Loucy (cell line): ENCODE results near the gene GNA14.

ENCODE experiments used
- H2AFZ ChIP-seq: fragments of 200-600 bp; sonication (generic); 2 replicates; pipeline ENCODE4 v1.6.0; 2016; ENCODE audit warnings: antibody characterized with exemption, mild to moderate bottlenecking, low read length, moderate library complexity
- H3F3A ChIP-seq: fragments of 200-600 bp; 2 replicates; pipeline ENCODE4 v1.6.0; 2016; ENCODE audit warnings: antibody characterized with exemption, low read depth, mild to moderate bottlenecking
- H3K27me3 ChIP-seq: fragments of 200-600 bp; sonication (generic); 2 replicates; pipeline ENCODE4 v1.6.1; 2014; ENCODE audit warnings: low read length, mild to moderate bottlenecking; ENCODE audit not compliant: insufficient read depth, poor library complexity, severe bottlenecking
- H3K36me3 ChIP-seq: fragments of 200-600 bp; sonication (generic); 2 replicates; pipeline ENCODE4 v1.6.1; 2016; ENCODE audit warnings: low read length; ENCODE audit not compliant: insufficient read depth
- H3K4me1 ChIP-seq: fragments of 200-600 bp; sonication (generic); 2 replicates; pipeline ENCODE4 v1.5.1; 2014; ENCODE audit warnings: low read length, mild to moderate bottlenecking; ENCODE audit not compliant: insufficient read depth, poor library complexity, severe bottlenecking
- H3K4me2 ChIP-seq: fragments of 200-600 bp; sonication (generic); 2 replicates; pipeline ENCODE4 v1.6.0; 2014; ENCODE audit warnings: antibody characterized with exemption, low read length, low read depth, mild to moderate bottlenecking; ENCODE audit not compliant: poor library complexity, severe bottlenecking
- H3K4me3 ChIP-seq: fragments of 200-600 bp; sonication (generic); 2 replicates; pipeline ENCODE4 v1.5.1; 2014; ENCODE audit warnings: low read length, mild to moderate bottlenecking, mixed read lengths; ENCODE audit not compliant: poor library complexity, severe bottlenecking
- H3K79me2 ChIP-seq: fragments of 200-600 bp; sonication (generic); 2 replicates; pipeline ENCODE4 v1.6.1; 2014; ENCODE audit warnings: low read length; ENCODE audit not compliant: insufficient read depth
- H3K9ac ChIP-seq: fragments of 200-600 bp; sonication (generic); 2 replicates; pipeline ENCODE4 v1.6.0; 2014; ENCODE audit warnings: mild to moderate bottlenecking, low read depth, low read length, moderate library complexity; ENCODE audit not compliant: poor library complexity, severe bottlenecking
- H3K9me2 ChIP-seq: fragments of 200-600 bp; sonication (generic); replicated peaks from 2 replicates; pipeline ENCODE4 v1.6.1; 2016; ENCODE audit warnings: low read depth, low read length, mixed read lengths
- H3K9me3 ChIP-seq: fragments of 200-600 bp; sonication (generic); 2 replicates; pipeline ENCODE4 v1.6.1; 2014; ENCODE audit warnings: mild to moderate bottlenecking, antibody characterized with exemption, low read length, low read depth; ENCODE audit not compliant: insufficient read depth
- H4K20me1 ChIP-seq: fragments of 200-600 bp; sonication (generic); 2 replicates; pipeline ENCODE4 v1.6.0; 2014; ENCODE audit warnings: antibody characterized with exemption, low read length, mild to moderate bottlenecking; ENCODE audit not compliant: insufficient read depth, poor library complexity, severe bottlenecking
- CTCF ChIP-seq: fragments of 200-600 bp; sonication (generic); conservative IDR thresholded peaks from 2 replicates; pipeline ENCODE4 v1.5.1; 2014; ENCODE audit warnings: mild to moderate bottlenecking, antibody characterized with exemption, low read length
- EZH2phosphoT487 ChIP-seq: fragments of 200-600 bp; IDR thresholded peaks from 2 replicates; pipeline ENCODE4 v1.6.1; 2018; ENCODE audit warnings: antibody characterized with exemption, mild to moderate bottlenecking, moderate library complexity, borderline replicate concordance

Gene GNA14

GRCh38 chr9:77471572-77471971, 176.6 kb downstream of the GNA14 start:
- H3K4me2 ChIP-seq: no peak overlapping the region
- no peak overlapping the region for H3K9ac ChIP-seq
- H3K4me3 ChIP-seq: no peak overlapping the region
- no peaks in the 10 kb centered on the region for H3K27me3 ChIP-seq
- peaks cover 10% of the 10 kb centered on the region for H3K4me1 ChIP-seq
- H3K36me3 ChIP-seq: no peaks in the 10 kb centered on the region
- H3F3A ChIP-seq: no peaks in the 10 kb centered on the region
- no peaks in the 10 kb centered on the region for H3K9me2 ChIP-seq
- no peak overlapping the region for H2AFZ ChIP-seq
- H3K9me3 ChIP-seq: no peaks in the 10 kb centered on the region
- H4K20me1 ChIP-seq: no peaks in the 10 kb centered on the region
- TF ChIP-seq CTCF (no peak), EZH2phosphoT487 (no peak)
- H3K79me2 ChIP-seq: no peaks in the 10 kb centered on the region

- Histone ChIP-seq H3K79me2 (no peaks in the 10 kb centered on the region), H3K36me3 (no peaks in the 10 kb centered on the region), H3K4me3 (no peak overlapping the region), H2AFZ (no peak overlapping the region), H3K27me3 (no peaks in the 10 kb centered on the region), H3K9me2 (no peaks in the 10 kb centered on the region), H3K9ac (no peak overlapping the region), H4K20me1 (no peaks in the 10 kb centered on the region), H3F3A (no peaks in the 10 kb centered on the region), H3K4me2 (no peak overlapping the region), H3K4me1 (no peaks in the 10 kb centered on the region), H3K9me3 (no peaks in the 10 kb centered on the region)
- TF ChIP-seq CTCF: no peak
- TF ChIP-seq EZH2phosphoT487: no peak
These were observed 178.4 kb downstream of the GNA14 start for GRCh38 chr9:77469515-77470231.

- Histone ChIP-seq H4K20me1 (no peaks in the 10 kb centered on the region), H3K9me2 (no peaks in the 10 kb centered on the region), H3K4me2 (no peak overlapping the region), H3K9me3 (no peaks in the 10 kb centered on the region), H3K4me1 (no peaks in the 10 kb centered on the region), H3K79me2 (no peaks in the 10 kb centered on the region), H2AFZ (no peak overlapping the region), H3K9ac (no peak overlapping the region), H3K27me3 (no peaks in the 10 kb centered on the region), H3F3A (no peaks in the 10 kb centered on the region), H3K4me3 (no peak overlapping the region), H3K36me3 (no peaks in the 10 kb centered on the region)
- TF ChIP-seq EZH2phosphoT487 (no peak), CTCF (no peak)
These were observed 183.5 kb downstream of the GNA14 start for GRCh38 chr9:77464661-77465060.
